Small intestine (tissue), 7 donors: ENCODE results near the gene C16orf74. TPM values are rescaled to one million over a fixed set of nuclear protein-coding genes. Genes with fewer than 3 reads are reported as not detected.

Experiments
- DNase-seq, 2 donors: peaks; one replicate each; pipeline versions ENCODE4 v3.0.0 to v3.0.0-alpha.2; 2013
- FAIRE-seq: peaks from 2 replicates; lab custom pipeline; 2012; peaks lifted over from hg19 to GRCh38; lab: Jason Lieb, UNC
- H3K27ac ChIP-seq, 3 donors: one replicate each; pipeline ENCODE4 v1.5.1; 2013; ENCODE audit warnings: low read length in 2 of 3, mild to moderate bottlenecking in 2 of 3, control low read depth in 1 of 3, inconsistent platforms in 1 of 3, low read depth in 1 of 3, moderate library complexity in 1 of 3
- H3K27me3 ChIP-seq, 3 donors: one replicate each; pipeline ENCODE4 v1.6.1; 2013; ENCODE audit warnings: low read length in 3 of 3, inconsistent platforms in 1 of 3; ENCODE audit not compliant: control insufficient read depth in 3 of 3, insufficient read depth in 3 of 3
- H3K36me3 ChIP-seq, 3 donors: one replicate each; pipeline ENCODE4 v1.6.1; 2013; ENCODE audit warnings: low read length in 3 of 3, inconsistent platforms in 1 of 3, low read depth in 1 of 3, mild to moderate bottlenecking in 1 of 3, moderate library complexity in 1 of 3; ENCODE audit not compliant: control insufficient read depth in 3 of 3, insufficient read depth in 2 of 3
- H3K4me1 ChIP-seq, 3 donors: one replicate each; pipeline ENCODE4 v1.6.1; 2013; ENCODE audit warnings: low read length in 2 of 3, inconsistent platforms in 1 of 3, low read depth in 1 of 3, mild to moderate bottlenecking in 1 of 3, moderate library complexity in 1 of 3; ENCODE audit not compliant: control insufficient read depth in 3 of 3, insufficient read depth in 2 of 3
- H3K4me3 ChIP-seq, 3 donors: one replicate each; pipeline ENCODE4 v1.5.1; 2013; ENCODE audit warnings: low read length in 3 of 3, control low read depth in 1 of 3, inconsistent platforms in 1 of 3, low read depth in 1 of 3, mild to moderate bottlenecking in 1 of 3, moderate library complexity in 1 of 3
- H3K9me3 ChIP-seq, 2 donors: one replicate each; pipeline ENCODE4 v1.6.1; 2013; ENCODE audit warnings: low read depth in 1 of 2, low read length in 1 of 2; ENCODE audit not compliant: control insufficient read depth in 2 of 2, insufficient read depth in 1 of 2
- WGBS, 3 donors: extraction: QIAGEN DNeasy Blood & Tissue Kit; methylation state at CpG; one replicate each; pipeline ENCODE4 v1.1.7; 2013; 5-methylcytosine and 5-hydroxymethylcytosine counted together
- polyA plus RNA-seq, 4 donors: library from polyadenylated mRNA; stranded (reverse) in 3 of 4; unstranded in 1 of 4; fragments of 200-250 nt in 3 of 4; fragments of 120-200 nt in 1 of 4; gene quantifications; one replicate each; pipeline versions ENCODE4 v1.2.1 to v1.2.3, GENCODE V29; 2013
- donor health status: healthy with polysubstance abuse.
- donor health status: control.
- donor health status: control.
- donor health status: Bipolar disorder and iron deficiency.
- donor health status: healthy.

The C16orf74 gene
- polyA plus RNA-seq, 4 donors: 1.2 to 5.6 (median 4.9) TPM; not detected in 1

DNA sequence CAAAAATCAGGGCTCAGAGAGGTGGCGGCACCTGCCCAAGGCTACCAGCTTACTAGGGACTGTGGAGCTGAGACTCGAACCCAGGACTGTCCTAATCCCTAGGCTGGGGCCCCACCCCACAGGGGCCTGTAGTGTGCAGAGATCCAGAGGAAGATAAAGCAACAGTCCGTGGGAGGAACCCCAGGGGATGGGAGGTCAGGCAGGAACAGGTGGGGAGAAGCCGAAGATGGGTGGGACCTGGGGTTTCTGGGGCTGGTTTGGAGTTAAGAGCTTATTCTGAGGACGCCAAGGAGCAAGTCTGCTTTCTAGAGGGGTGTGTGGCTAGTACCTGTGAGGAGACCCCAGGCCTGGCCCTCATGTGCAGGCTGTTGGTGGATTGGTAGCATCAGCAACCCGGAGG lies 14.9 kb downstream of the C16orf74 start:
- no peak for FAIRE-seq
- H3K27ac ChIP-seq: no peak overlapping the region

DNA sequence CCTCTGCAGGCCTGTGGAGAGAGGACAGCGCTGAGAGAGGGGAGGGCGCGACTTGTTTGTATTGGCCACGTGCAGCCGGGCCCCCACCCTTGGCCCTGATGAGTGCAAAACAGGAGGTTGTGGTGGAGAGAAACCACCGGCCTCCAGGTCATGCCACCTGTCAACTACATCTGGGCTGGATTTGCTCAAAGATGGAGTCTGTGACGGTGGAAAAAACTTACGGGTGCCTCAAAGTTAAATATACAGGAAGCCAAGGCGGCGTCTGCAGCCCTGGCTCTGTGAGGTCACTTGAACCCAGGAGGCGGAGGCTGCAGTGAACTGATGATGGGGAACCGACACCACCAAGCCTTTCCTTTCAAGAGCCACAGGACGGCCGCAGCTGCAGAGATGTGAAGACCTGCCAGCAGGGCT lies 15.7 kb downstream of the C16orf74 start:
- peaks cover 0 to 45% (median 0%) of the 10 kb centered on the region in 3 donors for H3K4me1 ChIP-seq
- peak overlapping the region in 1 of 3 donors; percentile 59 for H3K27ac ChIP-seq
- 56 to 67% (median 64%) methylated on average over 13 to 14 of the region's 14 CpGs for WGBS, 3 donors
- H3K9me3 ChIP-seq: no peaks in the 10 kb centered on the region
- DNase-seq (peak in 1 of 2 donors; percentile 15), FAIRE-seq (no peak)
- no peaks in the 10 kb centered on the region for H3K27me3 ChIP-seq
- no peak overlapping the region for H3K4me3 ChIP-seq
- H3K36me3 ChIP-seq: peaks cover 0 to 7% (median 0%) of the 10 kb centered on the region in 3 donors

More for the DNA sequence above, 14.9 kb downstream of the C16orf74 start:
- H3K27me3 ChIP-seq: peaks cover 0 to under 1% (median 0%) of the 10 kb centered on the region in 3 donors
- H3K36me3 ChIP-seq: peaks cover 0 to 7% (median 0%) of the 10 kb centered on the region in 3 donors
- peaks cover 0 to 38% (median 0%) of the 10 kb centered on the region in 3 donors for H3K4me1 ChIP-seq
- no peak overlapping the region for H3K4me3 ChIP-seq
- 64 to 73% (median 72%) methylated on average over 6 of the region's 6 CpGs for WGBS, 3 donors
- DNase-seq: no peak
- H3K9me3 ChIP-seq: no peaks in the 10 kb centered on the region

DNA sequence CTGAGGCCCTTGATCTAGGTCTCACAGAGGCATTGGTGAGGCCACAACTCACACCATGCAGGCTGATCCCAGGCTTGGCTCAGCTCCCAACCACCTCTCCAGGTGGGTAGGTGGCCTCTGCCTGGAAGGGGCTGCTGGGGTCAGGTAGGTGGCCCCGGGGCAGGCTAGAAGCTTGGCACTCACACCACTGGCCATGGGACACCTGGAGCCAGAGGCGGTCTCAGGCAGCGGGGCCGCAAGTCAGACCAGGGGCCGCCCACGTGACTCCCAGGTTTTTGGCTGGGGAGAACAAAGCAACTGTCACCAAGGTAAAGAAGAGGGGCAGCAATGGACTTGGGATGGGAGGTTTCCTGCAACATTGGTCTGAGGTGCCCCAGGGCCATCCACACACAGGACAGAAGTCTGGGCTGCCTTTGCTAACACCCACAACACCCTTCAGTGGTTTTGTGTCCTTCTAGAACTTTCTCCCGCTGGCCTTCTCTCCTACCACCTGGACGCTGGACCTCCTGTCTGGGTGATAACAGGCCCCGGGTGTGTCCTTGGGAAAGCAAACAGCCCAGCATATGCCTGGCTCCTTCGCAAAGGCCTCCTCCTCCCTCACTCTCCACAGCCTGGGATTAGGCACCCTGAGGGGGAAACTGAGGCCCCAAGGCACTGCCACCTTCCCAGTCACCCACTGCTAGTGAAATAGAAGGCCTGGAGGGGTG lies 16.4 kb downstream of the C16orf74 start:
- no peak overlapping the region for H3K4me3 ChIP-seq
- H3K27ac ChIP-seq: peak overlapping the region in 2 of 3 donors; percentile 59 to 86
- H3K36me3 ChIP-seq: peaks cover 0 to 7% (median 0%) of the 10 kb centered on the region in 3 donors
- H3K9me3 ChIP-seq: no peaks in the 10 kb centered on the region
- no peaks in the 10 kb centered on the region for H3K27me3 ChIP-seq
- WGBS, 3 donors: 51 to 73% (median 55%) methylated on average over 10 of the region's 10 CpGs
- FAIRE-seq: no peak
- DNase-seq: no peak
- H3K4me1 ChIP-seq: peaks cover 0 to 52% (median 0%) of the 10 kb centered on the region in 3 donors

DNA sequence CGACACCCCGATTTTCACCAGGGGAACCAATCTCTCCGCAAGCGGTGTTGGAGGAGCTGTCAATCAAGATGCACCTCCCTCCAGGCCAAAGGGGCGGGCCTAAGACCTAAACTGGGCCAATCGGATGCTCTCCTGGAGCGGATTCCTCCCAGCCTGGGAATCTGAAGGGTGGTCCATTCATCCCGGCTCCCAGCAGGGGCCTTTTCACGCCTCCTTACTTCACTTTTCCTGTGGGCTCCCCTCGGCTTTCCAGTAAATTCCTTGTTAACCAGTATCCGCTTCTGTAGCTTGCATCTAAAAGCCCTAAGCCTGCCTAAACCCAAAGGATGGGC lies 17.1 kb downstream of the C16orf74 start:
- H3K27ac ChIP-seq: peak overlapping the region in 1 of 3 donors; percentile 86

DNA sequence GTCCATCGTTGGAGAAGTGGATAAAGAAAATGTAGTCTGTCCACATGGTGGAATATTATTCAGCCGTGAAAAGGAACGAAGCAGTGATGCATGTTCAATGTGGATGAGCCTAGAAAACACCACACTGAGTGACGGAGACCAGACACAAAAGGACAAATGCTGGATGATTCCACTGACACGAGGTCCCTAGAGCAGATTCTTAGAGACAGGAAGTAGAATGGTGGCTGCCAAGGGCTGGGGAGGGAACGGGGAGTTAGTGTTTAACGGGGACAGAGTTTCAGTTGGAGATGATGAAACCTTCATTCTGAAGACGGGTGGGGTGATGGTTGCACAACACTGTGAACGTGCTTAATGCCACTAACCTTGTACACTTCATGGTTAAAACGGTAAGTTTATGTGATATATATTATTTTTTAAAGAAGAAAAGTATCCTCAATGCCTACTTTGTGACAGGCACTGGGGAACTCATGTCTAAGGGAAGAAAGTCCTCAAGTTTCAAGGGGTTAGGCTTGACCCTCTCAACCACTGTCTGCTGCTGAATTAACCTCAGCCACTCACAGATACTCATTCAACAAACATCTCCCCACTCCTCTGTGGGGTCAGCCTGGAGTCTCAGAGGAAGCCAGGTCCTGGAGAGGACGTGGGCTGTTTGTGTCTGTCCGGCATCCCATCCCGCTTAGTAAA lies 17.6 kb downstream of the C16orf74 start:
- DNase-seq (peak; percentile 19 to 84), FAIRE-seq (no peak)
- Histone ChIP-seq H3K27me3 (no peaks in the 10 kb centered on the region), H3K27ac (peak overlapping the region in 1 of 3 donors; percentile 86), H3K36me3 (peaks cover 0 to 5% (median 0%) of the 10 kb centered on the region in 3 donors), H3K4me3 (no peak overlapping the region), H3K4me1 (peaks cover 0 to 53% (median 0%) of the 10 kb centered on the region in 3 donors), H3K9me3 (no peaks in the 10 kb centered on the region)
- WGBS, 3 donors: 59 to 61% (median 60%) methylated on average over 13 of the region's 13 CpGs

More for the DNA sequence above, 17.1 kb downstream of the C16orf74 start:
- no peak for FAIRE-seq
- Histone ChIP-seq H3K27me3 (no peaks in the 10 kb centered on the region), H3K4me3 (no peak overlapping the region), H3K9me3 (no peaks in the 10 kb centered on the region), H3K36me3 (peaks cover 0 to 7% (median 0%) of the 10 kb centered on the region in 3 donors), H3K4me1 (peaks cover 0 to 53% (median 0%) of the 10 kb centered on the region in 3 donors)
- WGBS, 3 donors: 72 to 79% (median 76%) methylated on average over 11 of the region's 11 CpGs
- DNase-seq: peak in 1 of 2 donors; percentile 53

DNA sequence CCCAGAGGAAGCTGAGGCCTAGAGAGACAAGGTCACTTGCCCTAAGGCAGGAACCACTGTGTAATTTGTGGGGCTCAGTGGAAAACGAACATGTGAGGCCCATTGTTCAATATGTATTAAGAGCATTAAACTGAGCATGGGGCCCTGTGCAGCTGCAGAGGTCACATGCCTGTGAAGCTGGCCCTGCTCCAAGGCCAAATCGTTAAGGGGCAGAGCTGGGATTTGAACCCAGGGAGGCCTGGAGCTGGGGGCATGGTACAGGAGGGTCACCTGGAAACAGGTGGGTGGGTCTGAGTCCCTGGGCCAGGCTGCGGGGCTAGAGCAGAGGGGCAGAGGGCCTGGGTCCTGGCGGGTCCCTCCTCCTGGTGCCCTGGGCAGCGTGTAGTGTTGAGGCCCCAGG lies 19.7 kb downstream of the C16orf74 start:
- 47 to 64% (median 63%) methylated on average over 5 of the region's 5 CpGs for WGBS, 3 donors

DNA sequence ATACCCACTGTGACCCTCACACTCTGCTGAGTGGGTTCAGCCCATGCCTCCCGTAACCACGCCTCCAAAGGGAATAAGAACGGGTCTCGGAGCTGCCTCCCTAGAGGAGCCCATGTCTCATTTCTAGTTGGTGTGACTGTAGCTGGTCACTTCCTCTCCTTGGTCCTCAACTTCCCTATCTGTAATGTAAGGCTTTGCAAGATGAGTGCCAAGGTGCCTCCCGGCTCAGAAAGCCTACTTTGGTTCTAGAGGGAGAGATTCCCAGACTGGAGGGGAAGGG lies 20.8 kb downstream of the C16orf74 start:
- Histone ChIP-seq H3K9me3 (no peaks in the 10 kb centered on the region), H3K36me3 (peaks cover 0 to 20% (median 0%) of the 10 kb centered on the region in 3 donors), H3K27me3 (no peaks in the 10 kb centered on the region), H3K27ac (no peak overlapping the region), H3K4me3 (no peak overlapping the region), H3K4me1 (peaks cover 0 to 50% (median 0%) of the 10 kb centered on the region in 3 donors)
- no peak for DNase-seq
- 90 to 97% (median 95%) methylated on average over 4 to 5 of the region's 5 CpGs for WGBS, 3 donors
- FAIRE-seq: no peak

More for the DNA sequence above, 19.7 kb downstream of the C16orf74 start:
- Histone ChIP-seq H3K9me3 (no peaks in the 10 kb centered on the region), H3K4me3 (no peak overlapping the region), H3K4me1 (peaks cover 0 to 53% (median 0%) of the 10 kb centered on the region in 3 donors), H3K36me3 (peaks cover 0 to 14% (median 0%) of the 10 kb centered on the region in 3 donors), H3K27me3 (no peaks in the 10 kb centered on the region), H3K27ac (peak overlapping the region in 1 of 3 donors; percentile 62)
- FAIRE-seq (no peak), DNase-seq (peak in 1 of 2 donors; percentile 74)

DNA sequence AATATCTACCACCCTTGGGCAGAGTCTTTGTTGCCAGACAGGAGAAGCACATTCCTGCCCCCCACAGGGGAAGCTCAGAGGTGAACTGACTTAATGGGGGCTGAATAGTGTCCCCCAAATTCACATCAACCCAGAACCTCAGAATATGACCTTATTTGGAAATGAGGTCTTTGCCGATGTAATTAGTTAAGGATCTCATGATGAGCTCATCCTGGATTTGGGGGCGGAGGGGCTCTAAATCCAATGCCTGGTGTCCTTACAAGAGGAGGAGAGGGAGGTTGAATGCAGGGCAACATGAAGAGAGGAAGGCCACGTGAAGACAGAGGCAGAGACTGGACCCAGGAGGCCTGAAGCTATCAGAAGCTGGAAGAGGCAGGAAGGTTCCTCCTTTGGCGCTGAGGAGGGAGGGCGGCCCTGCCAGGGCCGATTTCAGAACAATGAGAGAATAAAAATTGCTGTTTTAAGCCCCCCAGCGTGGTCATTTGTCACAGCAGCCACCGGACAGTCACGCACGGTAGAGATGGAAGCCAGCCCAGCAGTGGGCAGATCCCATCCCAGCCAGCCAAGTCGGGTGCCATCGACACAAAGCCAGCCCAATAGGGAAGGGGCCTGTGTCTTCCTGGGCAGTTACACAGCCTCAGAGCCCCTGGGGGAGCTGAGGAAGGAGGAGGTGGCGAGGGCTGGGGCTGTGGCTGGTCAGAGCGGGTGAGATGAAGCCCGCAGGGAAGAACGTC lies 21.3 kb downstream of the C16orf74 start:
- no peak for DNase-seq
- Histone ChIP-seq H3K9me3 (no peaks in the 10 kb centered on the region), H3K36me3 (peaks cover 0 to 18% (median 0%) of the 10 kb centered on the region in 3 donors), H3K4me3 (no peak overlapping the region), H3K27me3 (no peaks in the 10 kb centered on the region), H3K27ac (no peak overlapping the region), H3K4me1 (peaks cover 0 to 50% (median 0%) of the 10 kb centered on the region in 3 donors)
- WGBS, 3 donors: 76 to 84% (median 81%) methylated on average over 14 to 16 of the region's 16 CpGs
- no peak for FAIRE-seq
